Mesenteric fat pad (tissue), 1 donor: ENCODE measurements around the gene RAB3C. TPM values are rescaled to one million over a fixed set of nuclear protein-coding genes. Genes with fewer than 3 reads are reported as not detected.
"Not testable (repeated sequence)": the region's sequence is repeated elsewhere in the genome, so short reads cannot be mapped to it uniquely, and the experiment has no call there.

Experiments used
- DNase-seq: peaks from one replicate; pipeline ENCODE4 v3.0.0-alpha.2; 2020; ENCODE audit warnings: low spot score
- long read RNA-seq: library from polyadenylated mRNA; unstranded; transcript quantifications from one replicate; pipeline ENCODE4 v2.0.0, GENCODE V29; 2020
- total RNA-seq: library from RNA; stranded (reverse); fragmentation: NEBNext Ultra II Directional; extraction: Animal tissue kit (Norgen Biotek cat#: 25700); gene quantifications from one replicate; pipeline ENCODE4 v1.2.1, GENCODE V29; 2021
- donor health status: DM: yes; HTN: yes; CAD: no.

Gene RAB3C, protein sequence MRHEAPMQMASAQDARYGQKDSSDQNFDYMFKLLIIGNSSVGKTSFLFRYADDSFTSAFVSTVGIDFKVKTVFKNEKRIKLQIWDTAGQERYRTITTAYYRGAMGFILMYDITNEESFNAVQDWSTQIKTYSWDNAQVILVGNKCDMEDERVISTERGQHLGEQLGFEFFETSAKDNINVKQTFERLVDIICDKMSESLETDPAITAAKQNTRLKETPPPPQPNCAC
- total RNA-seq: 8.4 TPM
- long read RNA-seq, full-length matches to known transcripts: 1 of 5 reads
- long read RNA-seq, partial matches to known transcripts: 0 of 5 reads
- long read RNA-seq, other reads (novel, unspliced or antisense): 4 of 5 reads

DNA sequence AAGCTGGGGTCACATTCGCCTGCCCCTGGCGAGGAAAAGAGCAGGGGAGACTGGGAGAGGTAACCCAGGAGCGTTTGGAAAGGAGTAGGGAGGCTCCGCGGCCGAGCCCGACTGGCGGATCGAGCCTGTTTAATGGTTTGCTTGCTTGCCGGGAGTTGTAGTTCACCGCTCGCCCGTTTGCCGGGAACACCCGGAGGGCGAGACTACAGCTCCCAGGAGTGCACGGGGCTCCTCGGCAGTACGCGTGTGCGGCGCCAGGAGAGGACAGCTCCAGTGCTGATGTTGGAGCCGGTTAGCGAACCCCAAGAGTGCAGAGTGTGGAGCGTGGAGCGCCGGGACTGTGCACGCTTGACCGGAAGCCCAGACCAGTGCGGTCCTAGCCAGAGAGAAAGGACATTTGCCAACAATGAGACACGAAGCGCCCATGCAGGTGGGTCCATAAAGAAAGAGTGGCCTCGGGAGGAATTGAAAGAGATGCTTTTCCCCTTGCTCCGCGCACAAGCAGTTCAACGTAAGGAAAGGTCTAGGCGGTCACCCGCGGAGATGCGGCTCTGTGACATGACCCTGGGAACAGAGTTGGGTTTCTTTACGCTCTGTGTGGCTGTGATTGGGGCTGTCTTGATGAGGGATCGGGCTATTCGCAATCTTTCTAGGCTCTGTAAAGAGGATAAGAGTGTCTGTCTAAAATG lies at the start of gene RAB3C:
Gene RAB3C, plus strand, starts transcription at position 273 of the 689 bp plus-strand sequence. Its CDS starts 134 bp downstream, at position 407.
- DNase-seq: peak; percentile 94

DNA sequence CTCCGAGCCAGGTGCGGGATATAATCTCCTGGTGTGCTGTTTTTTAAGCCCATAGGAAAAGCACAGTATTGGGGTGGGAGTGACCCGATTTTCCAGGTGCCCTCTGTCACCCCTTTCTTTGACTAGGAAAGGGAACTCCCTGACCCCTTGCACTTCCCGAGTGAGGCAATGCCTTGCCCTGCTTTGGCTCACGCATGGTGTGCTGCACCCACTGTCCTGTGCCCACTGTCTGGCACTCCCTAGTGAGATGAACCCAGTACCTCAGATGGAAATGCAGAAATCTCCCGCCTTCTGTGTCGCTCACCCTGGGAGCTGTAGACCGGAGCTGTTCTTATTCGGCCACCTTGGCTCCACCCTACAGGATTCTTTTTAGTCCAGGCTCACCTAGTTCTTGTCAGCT lies 40.9 kb upstream of the RAB3C start:
- DNase-seq: not testable (repeated sequence)

DNA sequence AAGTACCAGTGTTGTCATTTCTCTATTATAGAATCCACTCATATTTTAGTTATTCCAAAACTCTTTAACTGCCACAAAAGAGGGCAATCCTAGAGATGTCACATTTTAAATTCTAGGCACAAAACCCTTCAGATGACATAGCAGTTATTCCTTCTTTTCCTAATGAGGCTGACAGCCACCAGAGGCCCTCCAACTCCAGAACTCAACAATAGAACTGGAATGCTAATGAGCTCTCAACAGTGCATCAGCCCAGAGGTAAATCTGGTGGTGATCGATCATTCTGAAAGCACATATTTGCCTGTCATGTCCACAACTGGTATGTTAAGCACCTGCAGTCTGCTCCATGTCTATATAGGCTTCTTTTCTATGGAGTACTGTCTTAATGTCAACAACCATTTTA lies 40.2 kb upstream of the RAB3C start:
- DNase-seq: no peak

DNA sequence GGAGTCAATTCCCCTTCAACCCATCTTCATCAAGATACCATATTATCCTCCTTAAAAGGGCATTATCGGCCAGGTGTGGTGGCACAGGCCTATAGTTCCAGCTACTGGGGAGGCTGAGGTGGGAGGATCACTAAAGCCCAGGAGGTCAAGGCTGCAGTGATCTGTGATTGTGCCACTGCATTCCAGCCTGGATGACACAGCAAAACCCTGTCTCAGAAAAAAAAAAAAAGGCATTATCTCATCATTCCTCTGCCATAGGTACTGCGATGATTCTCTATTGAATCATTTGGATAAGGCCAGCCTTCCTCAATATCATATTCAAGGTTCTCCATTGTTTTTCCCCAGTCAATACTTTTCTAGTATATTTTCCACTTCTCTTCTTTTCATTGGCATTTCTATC lies 39.2 kb upstream of the RAB3C start:
- no peak for DNase-seq

DNA sequence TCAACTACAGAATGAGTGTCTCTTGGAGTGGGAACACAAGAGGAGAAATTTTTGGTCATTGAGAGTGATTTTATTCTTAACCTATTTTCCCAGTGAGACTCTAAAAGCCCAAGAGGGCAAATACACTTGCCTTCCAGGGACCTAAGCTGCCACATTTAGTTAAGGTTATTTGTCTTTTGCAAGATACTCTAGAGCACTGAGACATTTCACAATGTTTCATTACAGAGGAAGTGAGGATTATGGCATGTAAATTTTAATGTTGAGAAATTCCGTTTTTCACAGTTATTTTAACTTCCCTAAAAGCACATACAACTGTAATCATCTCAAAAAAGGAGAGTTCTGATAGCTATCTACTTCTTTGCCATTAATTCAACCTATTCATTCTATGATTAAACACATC lies 38.7 kb upstream of the RAB3C start:
- no peak for DNase-seq

DNA sequence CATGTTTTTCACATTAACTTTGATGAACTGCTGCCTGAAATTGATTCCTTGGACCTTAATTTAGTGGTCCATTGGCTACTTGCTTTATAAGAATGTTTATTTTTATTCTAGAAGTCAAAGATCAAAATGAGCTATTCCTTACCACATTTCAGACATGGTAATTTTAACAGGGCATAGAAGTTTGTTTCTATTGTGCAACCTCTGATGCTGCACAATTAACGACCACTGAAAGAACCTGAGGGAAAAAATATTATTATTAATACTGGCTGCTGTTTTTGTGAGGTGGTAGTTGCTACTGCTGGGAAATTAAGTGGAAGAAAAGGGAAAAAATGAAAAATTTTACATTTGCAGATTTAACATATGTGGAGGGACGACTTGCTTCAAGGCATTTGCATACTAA lies 37.9 kb upstream of the RAB3C start:
- no peak for DNase-seq

DNA sequence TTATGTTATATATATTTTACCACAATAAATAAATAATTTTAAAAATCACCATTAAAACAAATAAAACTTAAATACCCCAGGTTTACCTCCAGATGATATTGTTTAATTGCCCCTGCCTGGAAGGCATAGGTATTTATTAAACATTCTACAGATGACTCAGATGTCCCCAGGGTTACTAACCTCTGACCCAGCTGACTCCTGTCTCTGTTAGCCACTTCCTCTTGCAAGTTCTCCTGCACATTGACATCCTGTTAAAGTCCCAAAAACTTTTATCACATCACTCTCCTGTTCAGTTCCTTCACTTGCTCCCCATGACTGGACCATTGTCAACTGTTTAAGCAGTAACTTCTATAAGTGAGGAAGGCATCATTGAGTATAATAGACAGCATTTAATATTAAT lies 37.0 kb upstream of the RAB3C start:
- DNase-seq: no peak

DNA sequence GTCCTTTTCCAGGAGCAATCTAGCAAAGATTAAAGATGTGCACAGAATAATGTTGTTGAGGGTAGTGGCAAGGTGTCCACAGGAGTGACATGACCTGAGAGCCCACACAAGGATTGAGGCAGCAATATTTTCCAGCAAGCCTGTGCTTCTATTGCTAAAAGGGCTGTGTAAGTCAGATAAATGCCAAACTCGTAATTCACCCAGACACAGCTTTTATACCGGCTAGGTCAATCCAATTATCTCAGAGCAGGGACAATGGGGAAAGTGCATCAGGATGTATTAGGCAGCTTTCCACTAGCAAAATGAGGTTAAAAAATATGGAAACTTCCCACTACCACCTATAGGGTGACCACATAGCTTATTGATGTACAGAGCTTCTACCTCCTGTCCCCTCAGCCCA lies 34.8 kb upstream of the RAB3C start:
- no peak for DNase-seq

DNA sequence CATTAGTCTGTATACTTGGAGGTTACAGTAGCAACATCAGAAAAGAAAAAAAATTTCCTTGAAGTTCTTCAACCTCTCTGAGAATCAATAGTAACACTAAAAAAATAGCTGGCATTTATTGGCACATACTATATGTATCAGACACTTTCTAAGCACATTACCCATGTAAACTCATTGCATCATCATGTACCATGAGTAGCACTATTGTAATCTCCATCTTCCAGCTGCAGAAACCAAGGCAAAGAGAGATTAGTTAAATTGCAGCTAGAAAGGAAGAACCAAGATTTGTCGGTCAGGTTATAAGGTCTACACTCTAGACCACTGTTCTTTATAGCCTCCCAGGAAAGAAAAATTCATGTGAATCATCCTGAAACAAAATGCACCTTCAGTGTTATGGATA lies 31.4 kb upstream of the RAB3C start:
- DNase-seq: no peak

DNA sequence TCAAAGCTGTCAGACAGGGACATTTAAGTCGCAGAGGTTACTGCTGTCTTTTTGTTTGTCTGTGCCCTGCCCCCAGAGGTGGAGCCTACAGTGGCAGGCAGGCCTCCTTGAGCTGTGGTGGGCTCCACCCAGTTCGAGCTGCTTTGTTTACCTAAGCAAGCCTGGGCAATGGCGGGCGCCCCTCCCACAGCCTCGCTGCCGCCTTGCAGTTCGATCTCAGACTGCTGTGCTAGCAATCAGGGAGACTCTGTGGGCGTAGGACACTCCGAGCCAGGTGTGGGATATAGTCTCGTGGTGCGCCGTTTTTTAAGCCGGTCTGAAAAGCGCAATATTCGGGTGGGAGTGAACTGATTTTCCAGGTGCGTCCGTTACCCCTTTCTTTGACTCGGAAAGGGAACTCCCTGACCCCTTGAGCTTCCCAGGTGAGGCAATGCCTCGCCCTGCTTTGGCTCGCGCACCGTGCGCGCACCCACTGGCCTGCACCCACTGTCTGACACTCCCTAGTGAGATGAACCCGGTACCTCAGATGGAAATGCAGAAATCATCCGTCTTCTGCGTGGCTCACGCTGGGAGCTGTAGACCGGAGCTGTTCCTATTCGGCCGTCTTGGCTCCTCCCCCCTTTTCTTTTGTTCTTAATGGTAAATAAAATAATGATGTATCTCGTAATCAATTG lies 25.1 kb upstream of the RAB3C start:
- DNase-seq: not testable (repeated sequence)

DNA sequence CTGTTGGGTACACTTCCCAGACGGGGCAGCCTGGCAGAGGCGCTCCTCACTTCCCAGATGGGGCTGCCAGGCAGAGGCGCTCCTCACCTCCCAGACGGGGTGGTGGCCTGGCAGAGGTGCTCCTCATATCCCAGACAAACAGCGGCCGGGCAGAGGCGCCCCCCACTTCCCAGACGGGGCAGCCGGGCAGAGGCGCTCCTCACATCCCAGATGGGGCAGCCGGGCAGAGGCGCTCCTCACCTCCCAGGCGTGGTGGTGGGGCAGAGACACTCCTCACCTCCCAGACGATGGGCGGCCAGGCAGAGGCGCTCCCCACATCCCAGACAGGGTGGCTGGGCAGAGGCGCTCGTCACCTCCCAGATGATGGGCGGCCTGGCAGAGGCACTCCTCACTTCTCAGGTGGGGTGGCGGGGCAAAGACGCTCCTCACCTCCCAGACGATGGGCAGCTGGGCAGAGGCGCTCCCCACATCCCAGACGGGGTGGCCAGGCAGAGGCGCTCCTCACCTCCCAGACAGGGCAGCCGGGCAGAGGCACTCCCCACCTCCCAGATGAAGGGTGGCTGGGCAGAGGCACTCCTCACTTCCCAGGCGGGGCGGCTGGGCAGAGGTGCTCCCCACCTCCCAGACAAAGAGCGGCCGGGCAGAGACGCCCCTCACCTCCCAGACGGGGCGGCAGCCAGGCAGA lies 19.7 kb upstream of the RAB3C start:
- not testable (repeated sequence) for DNase-seq

DNA sequence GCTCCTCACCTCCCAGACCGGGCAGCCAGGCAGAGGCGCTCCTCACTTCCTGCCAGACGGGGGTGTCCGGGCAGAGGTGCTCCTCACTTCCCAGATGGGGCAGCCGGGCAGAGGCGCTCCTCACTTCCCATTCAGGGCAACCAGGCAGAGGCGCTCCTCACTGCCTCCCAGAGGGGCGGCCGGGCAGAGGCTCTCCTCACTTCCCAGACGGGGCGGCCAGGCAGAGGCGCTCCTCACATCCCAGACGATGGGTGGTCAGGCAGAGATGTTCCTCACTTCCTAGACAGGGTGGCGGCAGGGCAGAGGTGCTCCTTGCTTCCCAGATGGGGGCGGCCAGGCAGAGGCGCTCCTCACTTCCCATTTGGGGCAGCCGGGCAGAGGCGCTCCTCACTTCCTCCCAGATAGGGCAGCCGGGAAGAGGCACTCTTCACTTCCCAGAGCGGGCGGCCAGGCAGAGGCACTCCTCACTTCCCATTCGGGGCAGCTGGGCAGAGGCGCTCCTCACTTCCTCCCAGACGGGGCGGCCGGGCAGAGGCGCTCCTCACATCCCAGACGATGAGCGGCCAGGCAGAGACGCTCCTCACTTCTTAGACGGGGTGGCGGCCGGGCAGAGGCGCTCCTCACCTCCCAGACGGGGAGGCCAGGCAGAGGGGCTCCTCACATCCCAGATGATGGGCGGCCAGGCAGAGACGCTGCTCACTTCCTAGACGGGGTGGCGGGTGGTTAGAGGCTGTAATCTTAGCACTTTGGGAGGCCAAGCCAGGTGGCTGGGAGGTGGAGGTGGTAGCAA lies 18.6 kb upstream of the RAB3C start:
- not testable (repeated sequence) for DNase-seq

DNA sequence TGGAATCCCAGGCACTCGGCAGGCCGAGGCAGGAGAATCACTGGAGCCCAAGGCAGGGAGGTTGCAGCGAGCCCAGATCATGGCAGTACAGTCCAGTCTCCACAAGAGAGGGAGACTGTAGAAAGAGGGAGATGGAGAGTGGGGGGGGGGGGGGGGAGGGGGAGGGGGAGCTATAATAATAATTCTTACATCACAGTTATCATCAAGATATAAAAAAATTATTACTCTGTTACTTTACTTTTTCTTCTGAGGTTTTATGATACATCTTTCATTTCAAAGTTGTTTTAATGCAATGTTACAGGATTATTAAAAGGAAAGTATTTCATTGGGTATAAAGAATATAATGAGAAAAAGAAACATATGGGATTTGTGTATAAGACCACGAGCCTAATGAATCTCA lies 17.8 kb upstream of the RAB3C start:
- no peak for DNase-seq

DNA sequence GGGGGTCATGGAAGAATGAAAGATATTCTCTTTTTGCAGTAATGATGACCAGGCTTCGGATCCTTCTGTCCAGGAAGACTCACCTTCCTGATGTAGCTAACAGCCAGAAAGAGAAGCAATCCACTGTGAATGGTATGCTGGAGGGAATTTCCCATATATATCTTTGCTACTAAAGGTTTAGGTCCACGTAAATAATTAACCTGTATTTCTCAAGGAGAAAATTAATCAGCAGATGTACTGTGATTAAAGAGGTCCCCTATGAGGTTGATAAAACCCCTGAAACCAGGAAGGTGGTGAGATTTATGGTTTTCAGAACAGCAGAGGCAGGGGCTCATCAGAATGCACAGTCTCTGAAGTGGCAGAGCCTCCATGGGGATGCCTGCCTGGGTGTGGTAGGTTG lies 11.4 kb upstream of the RAB3C start:
- no peak for DNase-seq

DNA sequence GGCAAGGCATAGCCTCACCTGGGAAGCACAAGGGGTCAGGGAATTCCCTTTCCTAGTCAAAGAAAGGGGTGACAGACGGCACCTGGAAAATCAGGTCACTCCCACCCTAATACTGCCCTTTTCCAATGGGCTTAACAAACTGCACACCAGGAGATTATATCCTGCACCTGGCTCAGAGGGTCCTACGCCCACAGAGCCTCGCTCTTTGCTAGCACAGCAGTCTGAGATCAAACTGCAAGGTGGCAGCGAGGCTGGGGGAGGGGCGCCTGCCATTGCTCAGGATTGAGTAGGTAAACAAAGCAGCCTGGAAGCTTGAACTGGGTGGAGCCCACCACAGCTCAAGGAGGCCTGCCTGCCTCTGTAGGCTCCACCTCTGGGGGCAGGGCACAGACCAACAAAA lies 9.9 kb upstream of the RAB3C start:
- DNase-seq: not testable (repeated sequence)

DNA sequence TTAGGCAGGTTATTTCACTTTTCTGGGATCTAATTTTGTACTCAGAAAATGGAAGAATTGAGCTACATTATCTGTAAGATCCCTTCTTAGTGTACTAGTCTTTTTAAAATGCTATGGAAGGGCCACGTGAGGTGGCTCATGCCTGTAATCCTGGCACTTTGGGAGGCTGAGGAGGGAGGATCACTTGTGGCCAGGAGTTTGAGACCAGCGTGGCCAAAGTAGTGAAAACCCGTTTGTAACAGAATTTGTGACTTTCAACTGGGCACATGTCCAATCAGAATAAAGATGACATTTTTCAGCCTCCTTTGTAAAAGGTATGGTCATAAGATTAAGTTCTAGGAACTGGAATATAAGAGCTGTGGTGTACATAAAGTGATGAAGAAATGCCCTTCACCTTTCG lies 3.1 kb upstream of the RAB3C start:
- DNase-seq: no peak

DNA sequence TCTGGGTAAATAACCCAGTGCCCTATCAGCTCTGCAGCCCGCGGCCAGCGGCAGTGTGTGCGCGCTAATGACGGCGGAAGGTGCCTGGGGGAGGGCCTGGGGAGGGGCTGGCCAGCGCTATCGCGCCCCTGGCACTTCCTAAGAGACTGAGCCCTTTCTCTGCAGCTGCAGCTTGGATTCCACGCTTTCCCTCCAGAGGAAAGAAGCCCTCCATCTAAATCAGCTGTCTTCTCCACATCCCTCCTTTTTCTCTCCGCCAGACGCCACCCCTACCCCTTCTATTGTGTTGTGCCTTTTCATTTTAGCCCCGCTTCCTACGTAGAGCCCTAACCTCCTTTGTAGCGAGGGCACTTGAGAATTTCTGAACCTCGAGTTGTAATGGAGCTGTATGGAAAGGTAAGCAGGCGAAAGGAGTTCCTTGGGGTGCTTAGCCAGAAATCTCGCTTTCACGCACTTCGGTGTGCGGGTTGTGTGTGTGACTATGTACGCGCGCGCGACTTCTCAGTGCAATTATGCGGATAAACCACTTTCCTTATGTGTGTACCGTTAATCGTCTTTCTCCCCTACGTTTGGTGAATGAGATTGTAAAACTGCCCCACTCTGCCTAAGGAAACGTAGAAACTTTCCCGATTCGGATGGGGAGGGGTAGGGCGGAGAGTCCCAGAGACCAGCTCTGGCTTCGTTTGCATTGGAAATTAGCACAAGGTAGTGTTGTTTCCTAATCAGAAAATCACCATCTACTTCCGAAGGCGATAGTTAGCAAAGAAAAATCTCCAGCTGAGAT lies 664 bp upstream of the RAB3C start:
- DNase-seq: no peak

DNA sequence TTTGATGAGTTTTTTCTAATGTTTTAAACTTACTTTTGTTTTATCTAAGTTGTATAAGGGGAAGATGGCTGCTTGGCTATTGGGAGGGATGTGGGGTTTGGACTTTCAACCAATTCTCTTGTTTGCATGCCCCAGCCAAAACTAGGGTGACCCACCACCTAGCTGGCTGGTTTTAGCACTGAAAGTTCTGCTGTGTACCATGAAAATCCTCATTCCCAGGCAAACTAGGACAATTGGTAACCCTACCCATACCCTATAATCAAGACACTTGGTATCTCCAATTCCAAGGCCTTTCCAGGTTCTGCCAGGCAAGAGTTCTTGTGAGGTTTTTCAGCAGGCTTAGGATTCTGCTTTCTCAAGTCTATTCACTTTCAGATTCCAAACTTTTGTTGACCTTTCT lies 13.1 kb downstream of the RAB3C start:
- no peak for DNase-seq

DNA sequence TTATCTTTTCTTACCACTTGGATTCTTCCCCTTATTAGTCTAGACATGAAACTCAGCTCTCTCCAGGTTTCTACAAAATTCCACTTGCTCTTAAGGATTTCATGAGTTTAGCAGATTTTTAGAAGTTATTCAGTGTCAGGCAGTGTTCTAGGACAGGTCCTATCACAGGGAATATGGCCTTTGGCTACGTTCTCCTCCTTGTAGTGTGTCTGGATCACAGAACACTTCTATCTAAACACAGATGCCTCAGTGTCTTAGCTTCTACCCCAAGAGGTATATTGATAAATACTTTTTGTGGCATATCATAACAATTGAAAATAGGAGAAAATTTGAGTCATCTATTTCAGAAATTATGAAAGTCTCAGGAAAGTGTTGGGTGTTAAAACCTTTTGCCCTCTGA lies 15.6 kb downstream of the RAB3C start:
- DNase-seq: no peak

DNA sequence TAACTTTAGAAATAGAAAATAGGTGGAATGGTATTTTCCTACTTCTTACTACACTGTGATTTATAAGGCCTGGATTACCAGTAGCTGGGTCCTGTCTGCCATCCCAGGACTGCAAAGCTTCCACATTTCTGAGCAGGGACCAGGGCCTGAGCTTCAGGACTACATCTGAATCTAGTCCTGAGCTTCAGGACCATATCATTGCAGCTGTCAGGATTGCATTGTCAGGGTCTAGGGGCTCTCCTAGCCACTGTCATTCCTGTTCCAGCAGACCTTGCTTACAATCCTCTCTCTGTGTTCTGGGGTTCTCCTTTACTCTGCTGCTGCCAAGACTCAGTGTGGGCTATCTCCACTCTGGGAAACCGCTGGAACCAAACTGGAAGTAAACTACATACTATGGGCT lies 16.3 kb downstream of the RAB3C start:
- DNase-seq: no peak
